A673 (cell line): ENCODE measurements around the gene PACS1.
"Not testable (repeated sequence)": the region's sequence is repeated elsewhere in the genome, so short reads cannot be mapped to it uniquely, and the experiment has no call there.

ENCODE experiments used
- EZH2 ChIP-seq: fragments of 200-600 bp; sonication (generic); IDR thresholded peaks from 2 replicates; pipeline ENCODE4 v1.6.1; 2017; ENCODE audit warnings: borderline replicate concordance, low read depth, mild to moderate bottlenecking, mixed read lengths, antibody characterized with exemption, low read length; ENCODE audit not compliant: poor library complexity, severe bottlenecking
- TF ChIP-seq, protein P1 (sequence below): fragments of 300-800, 200-600 bp; sonication (generic); conservative IDR thresholded peaks from 2 replicates; pipeline ENCODE4 v1.5.1; 2017; ENCODE audit warnings: low read depth, mild to moderate bottlenecking, antibody characterized with exemption, low read length, moderate library complexity, mixed read lengths

DNA sequence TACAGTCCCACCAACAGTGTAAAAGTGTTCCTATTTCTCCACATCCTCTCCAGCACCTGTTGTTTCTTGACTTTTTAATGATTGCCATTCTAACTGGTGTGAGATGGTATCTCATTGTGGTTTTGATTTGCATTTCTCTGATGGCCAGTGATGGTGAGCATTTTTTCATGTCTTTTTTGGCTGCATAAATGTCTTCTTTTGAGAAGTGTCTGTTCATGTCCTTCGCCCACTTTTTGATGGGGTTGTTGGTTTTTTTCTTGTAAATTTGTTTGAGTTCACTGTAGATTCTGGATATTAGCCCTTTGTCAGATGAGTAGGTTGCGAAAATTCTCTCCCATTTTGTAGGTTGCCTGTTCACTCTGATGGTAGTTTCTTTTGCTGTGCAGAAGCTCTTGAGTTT is 22.1 kb downstream of the PACS1 start:
- TF ChIP-seq, protein P1, sequence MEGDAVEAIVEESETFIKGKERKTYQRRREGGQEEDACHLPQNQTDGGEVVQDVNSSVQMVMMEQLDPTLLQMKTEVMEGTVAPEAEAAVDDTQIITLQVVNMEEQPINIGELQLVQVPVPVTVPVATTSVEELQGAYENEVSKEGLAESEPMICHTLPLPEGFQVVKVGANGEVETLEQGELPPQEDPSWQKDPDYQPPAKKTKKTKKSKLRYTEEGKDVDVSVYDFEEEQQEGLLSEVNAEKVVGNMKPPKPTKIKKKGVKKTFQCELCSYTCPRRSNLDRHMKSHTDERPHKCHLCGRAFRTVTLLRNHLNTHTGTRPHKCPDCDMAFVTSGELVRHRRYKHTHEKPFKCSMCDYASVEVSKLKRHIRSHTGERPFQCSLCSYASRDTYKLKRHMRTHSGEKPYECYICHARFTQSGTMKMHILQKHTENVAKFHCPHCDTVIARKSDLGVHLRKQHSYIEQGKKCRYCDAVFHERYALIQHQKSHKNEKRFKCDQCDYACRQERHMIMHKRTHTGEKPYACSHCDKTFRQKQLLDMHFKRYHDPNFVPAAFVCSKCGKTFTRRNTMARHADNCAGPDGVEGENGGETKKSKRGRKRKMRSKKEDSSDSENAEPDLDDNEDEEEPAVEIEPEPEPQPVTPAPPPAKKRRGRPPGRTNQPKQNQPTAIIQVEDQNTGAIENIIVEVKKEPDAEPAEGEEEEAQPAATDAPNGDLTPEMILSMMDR = not testable (repeated sequence)
- TF ChIP-seq EZH2 = not testable (repeated sequence)
